Pulmonary artery endothelial cell (primary cell): ENCODE data around the gene SORBS1. TPM values are rescaled to one million over a fixed set of nuclear protein-coding genes. Genes with fewer than 3 reads are reported as not detected.
"Not testable (repeated sequence)": the region's sequence is repeated elsewhere in the genome, so short reads cannot be mapped to it uniquely, and the experiment has no call there.

ENCODE experiments used
- DNase-seq: peaks from one replicate; pipeline ENCODE4 v3.0.0-alpha.2; 2011; ENCODE audit warnings: low read depth, low spot score
- total RNA-seq: library from RNA; depleted of rRNA; stranded (reverse); fragments of >200 nt; gene quantifications from 2 replicates; pipeline ENCODE4 v1.2.3, GENCODE V29; 2014

The SORBS1 gene
- total RNA-seq, 1 donor from 2014 or later, result 0.26 TPM

DNA sequence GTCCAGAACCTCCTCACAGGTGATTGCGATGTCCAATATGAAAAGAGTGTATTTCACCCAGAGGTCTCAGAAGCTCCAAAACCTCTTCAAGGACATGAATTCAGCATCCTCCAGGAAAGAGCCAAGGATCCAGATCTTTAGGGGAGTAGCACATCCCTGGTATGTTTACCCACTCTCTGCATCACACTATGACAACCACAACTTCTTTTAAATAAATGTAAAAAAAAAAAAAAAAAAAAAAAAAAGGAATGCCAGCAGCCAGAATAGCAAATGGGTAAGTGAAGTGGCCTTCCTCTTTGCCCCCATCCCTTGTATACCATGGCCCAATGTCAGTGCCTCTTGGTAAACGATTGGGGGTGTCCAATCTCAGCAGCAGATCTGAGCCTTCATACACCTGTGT lies 67.3 kb downstream of the SORBS1 start:
- no peak for DNase-seq

DNA sequence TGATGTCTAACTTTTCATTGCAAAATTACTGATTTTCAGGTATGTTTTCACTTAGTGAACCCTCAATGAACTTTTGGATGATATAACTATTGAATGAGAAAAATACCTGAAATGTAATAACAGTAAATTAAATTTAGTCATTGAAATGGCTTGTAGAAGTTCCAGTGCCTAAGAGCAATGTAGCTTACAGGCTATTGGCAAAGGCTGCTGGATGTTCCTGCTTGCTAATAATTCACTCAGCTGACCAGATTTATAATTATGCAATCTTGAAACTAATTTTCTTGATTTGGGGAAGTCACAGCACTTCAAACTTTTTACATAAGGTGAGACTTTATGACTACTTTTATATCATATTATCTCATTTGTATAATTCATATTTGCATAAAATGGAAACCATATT lies 73.2 kb downstream of the SORBS1 start:
- DNase-seq, result no peak

DNA sequence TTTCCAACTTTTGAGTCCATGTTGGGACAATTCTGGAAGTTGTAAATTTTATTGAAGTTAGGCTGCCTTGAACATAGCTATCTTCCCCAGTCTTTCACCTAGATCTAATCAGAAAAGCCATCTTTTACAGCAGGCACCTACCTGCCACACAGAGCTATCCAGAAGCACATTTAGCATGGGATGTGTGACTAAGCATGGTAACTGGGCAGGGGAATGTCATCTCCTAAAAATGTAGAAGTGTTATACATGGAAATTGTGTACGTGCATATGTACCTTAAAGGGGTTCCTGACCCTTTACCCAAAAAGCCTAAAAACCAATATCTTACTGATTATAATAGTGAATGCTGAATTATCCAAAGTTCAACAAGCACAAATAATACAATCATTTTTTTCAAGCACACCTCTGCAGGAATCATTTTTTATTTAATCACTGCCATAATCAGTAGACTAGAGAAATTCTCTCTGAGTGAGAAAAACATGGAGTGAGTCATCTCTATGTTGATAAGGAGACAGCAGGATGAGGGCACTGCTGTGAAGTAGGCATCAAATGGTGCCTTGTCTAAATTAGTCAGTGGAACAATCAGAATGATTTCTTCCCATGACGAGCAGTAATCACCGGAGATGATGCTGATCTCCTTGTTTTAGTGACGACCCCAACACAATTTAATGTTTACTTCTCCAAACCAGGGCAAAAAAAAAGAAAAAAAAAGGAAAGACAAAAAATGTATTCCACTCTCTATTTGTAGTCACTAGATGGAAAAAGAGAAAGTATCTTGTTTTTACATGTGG lies 75.9 kb downstream of the SORBS1 start:
- peak; percentile 27 for DNase-seq

DNA sequence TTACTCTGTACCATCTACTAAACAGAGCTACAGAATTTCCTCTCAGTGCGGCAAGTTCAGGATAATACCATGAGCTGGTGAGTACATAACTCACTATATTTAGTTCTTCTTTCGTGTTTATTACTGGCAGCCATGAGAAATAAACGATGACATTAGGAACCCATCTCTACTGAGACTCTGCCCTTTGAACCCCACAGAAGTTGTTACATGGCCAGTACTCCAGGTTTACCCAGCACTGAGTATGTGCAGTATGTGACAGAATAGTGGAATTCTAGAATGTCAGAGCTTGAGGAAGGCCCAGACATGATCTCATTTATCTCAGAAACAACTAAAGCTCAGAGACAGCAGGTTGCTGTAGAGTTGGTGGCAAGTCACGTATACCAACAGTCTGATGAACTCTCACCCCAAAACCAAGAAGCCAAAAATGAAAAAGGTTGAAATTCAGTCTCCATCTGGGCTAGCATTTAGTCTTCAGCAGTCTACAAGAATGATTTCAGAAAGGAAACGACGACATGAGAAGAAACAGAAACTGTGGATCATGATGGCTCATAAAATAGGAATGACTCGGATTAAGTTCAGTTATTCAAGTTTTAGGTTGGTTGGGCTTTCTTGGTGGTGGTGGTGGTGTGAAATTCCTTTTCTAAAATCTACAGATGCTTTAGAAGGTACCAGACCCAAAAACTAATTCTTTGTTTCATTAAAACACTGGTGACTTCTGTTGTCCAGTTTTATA lies 78.5 kb downstream of the SORBS1 start:
- no peak for DNase-seq

DNA sequence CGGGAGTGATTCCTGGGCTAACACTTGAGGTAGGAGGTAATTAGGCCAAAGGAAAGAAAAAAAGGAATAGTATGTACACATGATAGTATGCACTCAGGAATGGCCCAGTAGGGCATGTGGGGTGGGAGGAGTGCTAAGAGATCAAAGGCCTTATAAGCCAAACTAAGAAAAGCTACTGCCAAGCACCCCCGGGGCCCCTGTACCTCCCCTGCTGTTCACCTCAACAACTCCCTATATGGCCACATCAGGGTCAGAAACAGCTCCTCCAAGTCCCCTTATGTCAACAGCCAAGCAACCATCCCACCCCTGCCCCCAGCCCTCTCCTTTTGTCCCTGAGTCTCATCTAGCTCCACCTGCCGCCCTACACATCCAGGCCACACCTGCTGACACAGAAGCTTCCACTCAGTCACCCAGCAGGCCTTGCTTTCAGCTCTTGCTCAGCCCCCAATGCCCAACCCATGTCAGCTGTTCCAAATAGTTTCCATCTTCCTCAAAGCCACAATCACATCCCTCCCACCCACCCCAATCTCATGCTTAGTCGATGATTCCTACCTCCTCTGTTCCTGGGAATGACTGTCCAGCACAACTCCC lies 80.2 kb downstream of the SORBS1 start:
- DNase-seq, result no peak

DNA sequence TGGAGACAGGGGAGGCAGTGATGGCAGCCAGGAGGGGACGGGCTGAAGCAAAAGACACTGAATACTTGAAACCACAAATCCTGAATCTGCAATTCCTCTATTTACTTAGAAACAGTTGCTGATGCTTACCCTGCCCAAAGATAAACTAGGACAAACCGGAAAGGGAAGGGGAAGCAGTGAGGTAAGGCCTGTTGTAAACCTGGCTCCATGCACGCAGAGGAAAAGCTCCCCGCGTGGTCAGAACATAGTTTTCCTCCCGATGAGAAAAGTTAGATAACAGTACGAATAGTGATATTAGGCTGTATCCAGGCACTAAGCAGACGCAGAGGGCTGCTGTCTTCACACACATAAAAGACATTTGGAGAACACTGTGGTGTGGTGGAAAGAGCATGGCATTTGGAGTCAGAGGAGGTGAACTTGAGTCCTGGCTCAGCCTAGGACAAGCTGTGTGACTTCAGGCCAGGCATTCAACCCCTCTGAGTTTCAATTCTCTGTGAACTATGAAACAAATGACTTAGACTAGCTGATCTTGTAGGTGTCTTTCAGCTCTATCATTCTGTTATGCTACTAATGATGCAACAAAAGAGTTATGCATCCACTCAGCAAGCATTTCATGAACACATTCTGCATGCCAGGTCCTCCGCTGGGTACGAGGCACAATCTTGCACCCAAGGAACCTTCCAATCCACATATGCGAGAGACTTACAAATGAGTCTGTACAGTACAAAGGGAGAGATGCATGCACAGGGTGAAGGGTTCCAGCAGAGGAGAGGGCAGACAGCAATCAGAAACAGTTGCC lies 80.9 kb downstream of the SORBS1 start:
- DNase-seq, result peak; percentile 63

DNA sequence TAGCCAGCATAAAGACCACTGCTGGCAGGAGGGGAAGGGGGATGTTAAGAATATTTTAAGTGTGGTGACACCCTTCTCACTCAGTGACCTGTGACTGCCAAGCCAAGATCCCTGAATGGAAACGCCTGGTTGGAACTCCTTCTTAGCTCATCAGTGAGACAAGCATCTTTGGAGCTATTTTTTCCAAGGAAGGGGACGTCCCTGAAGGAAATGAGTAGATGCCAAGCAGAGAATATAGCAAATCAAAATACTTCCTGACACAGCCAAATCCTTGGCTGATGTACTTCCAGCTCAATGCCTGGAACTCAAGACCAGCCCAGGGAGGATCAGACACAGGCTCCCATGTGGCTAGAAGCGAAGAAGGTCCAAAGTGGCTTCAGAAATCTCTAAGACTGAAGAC lies 82.2 kb downstream of the SORBS1 start:
- no peak for DNase-seq

DNA sequence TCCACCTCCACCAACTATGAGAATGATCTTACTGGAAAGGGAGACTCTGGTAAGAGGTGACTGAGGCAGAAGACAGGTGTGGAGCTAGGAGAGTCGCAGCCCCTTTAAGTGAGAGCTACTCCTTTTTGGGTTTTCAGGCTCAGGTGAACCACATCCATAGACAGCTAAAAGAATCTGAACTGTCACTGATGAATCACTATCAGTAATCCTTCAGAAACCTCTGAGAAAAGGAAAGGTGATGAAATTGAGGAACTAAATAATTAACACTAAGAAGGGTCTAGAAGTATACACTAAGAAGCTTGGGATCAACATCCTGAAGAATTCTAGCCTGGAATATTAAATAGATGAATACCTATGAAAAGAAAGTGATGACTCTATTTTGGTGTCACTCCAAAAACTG lies 83.0 kb downstream of the SORBS1 start:
- DNase-seq, result no peak

DNA sequence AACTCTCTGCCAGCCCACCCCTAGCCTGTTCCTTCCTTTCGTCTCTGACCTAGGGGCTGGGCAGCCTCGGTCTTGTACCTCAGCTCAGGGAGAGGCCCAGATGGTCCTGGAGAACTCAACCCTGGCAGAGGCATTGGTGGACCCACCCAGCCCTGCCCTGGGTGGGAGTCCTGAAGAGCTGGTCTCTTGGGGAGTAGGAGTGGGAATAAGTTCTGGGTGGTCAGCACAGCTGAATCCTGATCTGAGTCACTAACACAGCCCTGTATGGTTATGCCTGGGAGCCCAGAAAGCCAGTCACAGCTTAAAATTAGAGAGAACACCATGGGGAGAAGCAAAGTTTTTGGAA lies 84.0 kb downstream of the SORBS1 start:
- DNase-seq, result no peak

DNA sequence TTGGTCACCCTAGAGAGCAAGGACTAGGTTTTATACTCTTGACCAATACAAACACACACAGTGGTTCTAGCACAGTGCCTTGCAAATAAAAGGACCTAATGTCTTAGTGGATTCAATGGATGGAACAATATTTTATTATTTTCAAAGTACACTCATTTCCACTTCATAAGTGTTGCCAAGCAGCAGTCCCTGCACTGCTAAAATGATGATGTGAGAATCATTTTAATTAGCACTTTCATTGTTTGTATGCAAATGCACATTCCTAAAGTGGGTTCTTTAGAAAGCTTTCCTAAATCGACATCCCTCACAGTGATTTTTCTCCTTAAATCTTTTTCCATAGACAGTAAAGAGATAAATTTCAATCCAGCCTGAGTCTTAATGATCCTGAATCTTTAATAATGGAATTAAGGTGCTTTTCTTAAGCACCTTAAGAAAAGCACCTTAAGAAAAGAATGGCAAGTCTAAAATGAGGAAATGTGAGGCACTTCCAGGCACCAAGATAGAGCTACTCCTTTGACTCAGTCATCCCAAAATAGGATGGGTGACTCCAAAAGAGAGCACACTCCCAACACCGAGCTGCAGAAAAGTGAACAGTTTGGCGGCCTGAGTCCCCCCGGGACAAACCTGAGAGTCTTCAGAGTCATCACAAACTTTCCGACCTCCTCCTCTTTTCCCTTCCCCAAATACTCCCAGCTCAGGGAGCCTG lies 84.5 kb downstream of the SORBS1 start:
- DNase-seq, result no peak

DNA sequence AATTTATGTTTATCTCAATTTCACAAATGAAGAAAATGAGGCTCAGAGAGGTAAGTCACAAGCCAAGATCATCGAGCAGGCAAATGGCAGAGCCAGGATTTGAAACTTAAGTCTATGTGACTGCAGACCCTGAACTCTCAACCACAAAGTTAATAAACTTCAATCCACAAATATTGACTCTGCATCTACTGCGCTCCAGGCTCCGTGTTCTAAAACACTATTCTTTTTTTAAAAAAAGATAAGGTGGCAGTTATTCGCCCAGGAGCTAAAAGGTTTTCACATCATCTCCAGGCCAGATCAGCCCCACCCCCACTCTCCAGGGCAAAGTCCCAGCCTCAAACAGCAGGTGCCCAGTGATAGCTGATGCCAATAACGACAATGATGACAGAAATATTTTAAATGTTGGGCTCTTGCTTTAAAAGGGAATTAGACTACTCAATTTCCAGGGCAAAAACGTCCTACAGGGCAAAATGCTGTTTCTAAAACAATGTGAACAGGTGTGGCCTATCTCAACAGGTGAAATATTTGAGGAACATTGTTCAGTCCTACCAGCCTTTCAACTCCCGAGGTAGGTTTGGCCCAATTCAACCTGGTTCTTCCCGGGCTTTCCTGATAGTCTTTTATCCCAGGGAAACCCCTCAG lies 85.2 kb downstream of the SORBS1 start:
- no peak for DNase-seq

DNA sequence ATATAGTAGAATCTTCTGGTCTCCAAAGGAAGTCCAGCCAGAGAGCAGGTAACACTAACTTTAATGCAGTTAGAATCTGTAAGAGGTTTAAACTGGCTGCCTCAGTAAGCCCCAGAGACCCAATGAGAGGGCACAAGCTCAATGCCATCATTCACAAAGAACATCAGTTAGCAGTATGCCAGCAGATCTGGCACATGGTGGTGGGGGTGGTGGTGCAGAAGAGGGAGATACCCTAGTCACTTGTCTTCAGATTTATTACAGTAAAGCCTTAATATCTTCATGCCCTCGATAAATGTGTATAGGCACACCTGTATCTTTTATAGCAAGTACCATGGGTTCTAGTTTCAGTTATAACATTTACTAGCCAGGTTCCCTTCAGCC lies 86.2 kb downstream of the SORBS1 start:
- no peak for DNase-seq

DNA sequence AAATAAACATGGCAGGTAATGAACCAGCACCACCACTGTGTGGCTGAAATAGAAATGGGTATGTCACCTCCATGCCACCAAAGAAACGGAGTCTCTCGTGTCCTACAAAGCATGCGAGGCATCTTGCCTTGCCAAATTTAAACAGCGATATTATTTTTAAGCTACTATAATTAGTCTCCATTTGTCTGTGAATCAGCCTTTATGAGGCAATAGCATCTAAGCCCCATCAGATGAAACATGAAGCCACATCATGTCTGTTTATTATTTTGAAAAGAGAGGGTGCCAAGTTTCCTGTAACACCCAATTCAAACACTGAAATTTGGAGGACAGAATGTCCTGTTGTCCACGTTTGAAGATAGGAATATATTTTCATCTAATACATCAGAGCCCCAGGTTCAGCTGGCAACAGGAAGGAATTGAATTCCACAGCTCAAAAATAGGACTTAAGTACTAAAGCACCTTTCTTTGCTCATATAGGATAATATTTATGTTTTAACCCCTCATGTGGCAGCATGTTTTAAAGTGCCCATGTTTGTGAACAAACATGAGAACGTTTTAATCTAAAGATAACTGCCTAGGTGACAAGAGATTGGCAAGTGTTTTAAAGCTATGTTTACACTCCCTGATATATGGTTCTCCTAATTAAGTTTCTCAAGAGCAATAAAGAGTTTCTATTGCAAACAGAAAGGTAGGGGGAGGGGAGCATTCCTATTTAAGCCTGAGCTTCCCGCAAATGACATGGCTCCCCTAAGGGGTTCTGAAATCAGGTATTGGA lies 86.8 kb downstream of the SORBS1 start:
- no peak for DNase-seq

DNA sequence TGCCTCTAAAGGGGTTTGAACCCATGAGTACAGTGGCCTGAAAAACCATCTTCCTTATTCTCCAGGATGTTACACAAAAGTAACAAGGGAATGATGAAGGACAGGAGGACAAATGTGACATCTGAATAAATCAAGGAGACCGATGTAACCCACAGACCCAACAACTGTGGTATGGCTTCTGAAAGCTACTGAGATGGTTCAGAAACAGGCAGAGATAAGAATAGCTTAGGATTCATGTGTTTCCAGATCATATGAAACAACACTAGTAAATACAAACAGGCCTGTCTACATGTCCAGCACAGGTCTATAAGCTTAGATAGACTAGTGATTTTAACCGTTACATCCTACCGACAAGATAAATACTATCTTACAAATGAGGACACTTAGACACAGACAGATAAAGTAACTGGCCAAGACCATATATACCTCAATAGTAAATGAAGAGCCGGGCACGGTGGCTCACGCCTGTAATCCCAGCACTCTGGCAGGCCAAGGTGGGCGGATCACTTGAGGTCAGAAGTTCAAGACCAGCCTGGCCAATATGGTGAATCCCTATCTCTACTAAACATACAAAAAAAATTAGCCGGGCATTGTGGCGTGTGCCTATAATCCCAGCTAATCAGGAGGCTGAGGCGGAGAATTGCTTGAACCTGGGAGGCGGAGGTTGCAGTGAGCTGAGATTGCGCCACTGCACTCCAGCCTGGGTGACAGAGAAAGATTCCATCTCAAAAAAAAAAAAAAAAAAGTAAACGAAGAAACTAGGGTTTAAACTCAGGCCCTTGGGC lies 88.7 kb downstream of the SORBS1 start:
- no peak for DNase-seq

DNA sequence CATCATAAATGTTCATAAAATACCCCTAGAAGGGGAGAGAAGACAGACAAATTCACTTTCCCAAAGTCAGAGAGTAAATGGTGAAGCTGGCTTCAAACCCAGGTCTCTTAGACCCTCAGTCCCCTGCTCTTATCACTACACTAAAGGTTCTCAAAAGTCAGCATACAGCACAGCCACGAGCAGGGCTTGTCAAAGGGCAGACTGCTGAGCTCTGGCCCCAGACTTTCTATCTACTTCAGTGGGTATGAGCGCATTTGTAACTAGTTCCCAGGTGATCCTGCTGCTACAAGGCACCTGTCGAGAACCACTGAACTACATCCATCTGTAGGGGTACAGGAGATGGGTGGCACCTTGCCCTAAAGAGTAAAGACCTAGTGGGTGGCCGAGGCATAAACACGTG lies 91.5 kb downstream of the SORBS1 start:
- DNase-seq, result no peak

DNA sequence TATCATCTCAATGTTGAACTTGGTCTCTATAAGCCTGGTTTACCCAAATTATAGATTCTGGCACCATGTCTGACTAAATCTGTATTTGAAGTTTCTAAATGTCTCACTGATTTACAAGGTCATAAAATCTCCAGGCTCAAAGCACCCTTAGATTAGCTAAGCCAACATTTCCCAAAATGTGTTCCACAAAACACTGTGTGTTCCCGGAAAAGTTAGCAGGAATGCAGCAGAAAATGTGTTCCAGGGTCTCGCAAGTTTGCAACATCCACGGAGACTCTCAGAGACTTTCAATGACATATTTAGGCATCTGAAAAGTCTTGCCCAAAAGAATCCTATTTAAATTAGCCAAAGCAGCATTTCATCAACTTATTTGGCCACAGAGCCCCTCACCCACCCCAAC lies 91.9 kb downstream of the SORBS1 start:
- DNase-seq, result no peak

DNA sequence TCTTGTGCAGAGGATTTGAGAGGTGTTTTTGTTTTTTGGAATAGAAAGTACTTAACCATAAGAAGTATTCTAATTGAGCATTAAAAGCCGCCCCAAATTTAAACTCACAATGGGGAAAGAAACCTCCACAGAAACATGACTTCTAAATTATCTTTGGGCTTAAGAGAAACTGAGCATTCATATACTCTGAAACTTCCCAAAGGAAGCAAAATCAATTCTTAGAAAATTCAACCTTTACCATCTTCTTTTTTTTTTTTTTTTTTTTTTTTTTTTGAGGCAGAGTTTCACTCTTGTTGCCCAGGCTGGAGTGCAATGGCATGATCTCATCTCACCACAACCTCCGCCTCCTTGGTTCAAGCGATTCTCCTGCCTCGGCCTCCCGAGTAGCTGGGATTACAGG lies 93.5 kb downstream of the SORBS1 start:
- DNase-seq, result not testable (repeated sequence)

DNA sequence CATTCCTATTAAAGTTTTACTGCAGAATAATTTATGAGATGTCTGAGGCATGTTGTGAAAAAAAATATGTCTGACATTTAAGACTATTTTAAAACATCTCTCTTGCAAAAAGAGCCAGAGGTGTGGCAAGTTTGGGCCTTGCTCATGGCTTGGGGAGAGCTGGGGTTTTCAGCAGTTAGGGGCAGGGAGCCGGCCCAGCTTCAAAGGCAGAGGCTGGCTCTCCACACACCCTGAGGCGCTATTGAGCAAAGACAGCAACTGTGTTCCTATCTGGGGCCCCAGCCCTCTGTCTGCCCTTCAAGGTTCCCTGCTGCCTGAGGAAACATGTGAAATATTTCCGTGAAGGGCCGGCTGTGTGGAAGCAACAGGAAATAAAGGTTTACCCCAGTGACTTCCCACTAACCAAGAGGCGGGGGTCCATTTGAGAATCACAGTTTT lies 94.0 kb downstream of the SORBS1 start:
- no peak for DNase-seq

DNA sequence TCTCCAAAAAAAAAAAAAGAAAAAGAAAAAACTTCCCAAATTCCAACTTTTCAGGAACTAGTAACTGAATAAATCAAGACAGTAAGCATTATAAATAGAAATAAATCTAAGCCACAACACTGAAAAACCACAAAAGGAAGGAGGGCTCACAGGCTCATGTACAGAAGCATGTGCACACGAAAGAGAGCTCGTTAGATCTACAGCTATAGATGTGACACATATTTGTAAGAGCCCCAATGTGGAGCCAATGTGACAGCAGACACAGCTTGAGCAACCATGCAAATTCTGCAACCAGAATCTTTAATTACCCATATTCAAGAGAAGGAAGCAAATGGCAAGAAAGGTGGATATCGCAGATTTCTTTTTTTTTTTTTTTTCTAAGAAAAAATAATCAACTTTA lies 94.7 kb downstream of the SORBS1 start:
- no peak for DNase-seq
